Measurements from ENCODE around the gene CFAP74. TPM values are rescaled to one million over a fixed set of nuclear protein-coding genes. Genes with fewer than 3 reads are reported as not detected.

Gene CFAP74
- total and polyA plus RNA-seq, 2 donors (not counting 3 experiments of a cell fraction or from before 2014, with no cell fraction given), result not detected

GRCh38 chr1:1907098-1907736 lies 96.4 kb downstream of the CFAP74 start:
- no peak overlapping the region for H3K4me3 ChIP-seq (replicated peaks in 1 of 3; ENCODE audit: insufficient read depth in 1 of 3, low read depth in 1 of 3, low read length in 3 of 3)
- H3K4me2 ChIP-seq (ENCODE audit: insufficient read depth, low read length), result no peak overlapping the region
- BruUV-seq (replicated peaks), result no TSS peak
- no peaks in the 10 kb centered on the region for H3K9me1 ChIP-seq (replicated peaks; ENCODE audit: control insufficient read depth, extremely low read depth, insufficient read depth, low read length)
- no peaks in the 10 kb centered on the region for H3K9me3 ChIP-seq (replicated peaks; ENCODE audit: control insufficient read depth, insufficient read depth, low read length)
- dilution Hi-C loops (cut with MboI; ENCODE audit: extremely low pct_ligation_motif_present, low sequenced_read_pairs), result no loop called here
- H3K36me3 ChIP-seq (ENCODE audit: control insufficient read depth in 2 of 2, extremely low read depth in 1 of 2, insufficient read depth in 2 of 2, low read length in 2 of 2), result no peaks in the 10 kb centered on the region
- ChIA-PET CTCF (interaction anchor here (2.0 to 2.4 kb wide), 3 partner anchors 11 to 98 kb away, joined by 7 to 26 read pairs (median 15); no protein-coding TSS in a partner anchor), POLR2A (no interaction called here)
- no peak for TF ChIP-seq CTCF (IDR thresholded peaks at IDR 0.05; ENCODE audit: extremely low read depth in 1 of 2, insufficient read depth in 1 of 2, low read depth in 1 of 2, low read length in 2 of 2)
- TF ChIP-seq POLR2A (IDR thresholded peaks at IDR 0.05; ENCODE audit: low read depth, low read length), result no peak
- no peak for TF ChIP-seq FOS (IDR thresholded peaks at IDR 0.05; ENCODE audit: borderline replicate concordance, insufficient read depth, low read length)
- TF ChIP-seq POLR2AphosphoS5 (IDR thresholded peaks at IDR 0.05; ENCODE audit: insufficient read depth, low read depth, low read length), result no peak
- TF ChIP-seq EZH2 (IDR thresholded peaks at IDR 0.05; ENCODE audit: borderline replicate concordance, low read depth, low read length, severe bottlenecking), result no peak
- TF ChIP-seq, protein P1, sequence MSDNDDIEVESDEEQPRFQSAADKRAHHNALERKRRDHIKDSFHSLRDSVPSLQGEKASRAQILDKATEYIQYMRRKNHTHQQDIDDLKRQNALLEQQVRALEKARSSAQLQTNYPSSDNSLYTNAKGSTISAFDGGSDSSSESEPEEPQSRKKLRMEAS (IDR thresholded peaks at IDR 0.05; ENCODE audit: insufficient read depth, insufficient read length), result no peak
- TF ChIP-seq JUN (IDR thresholded peaks at IDR 0.05; ENCODE audit: borderline replicate concordance, insufficient read depth, insufficient read length, low read depth), result no peak
- TF ChIP-seq GATA2 (IDR thresholded peaks at IDR 0.05; ENCODE audit: insufficient read depth, insufficient read length, low read depth, low read length), result no peak
- no peak for TF ChIP-seq MYC (IDR thresholded peaks at IDR 0.05; ENCODE audit: low read depth, low read length)
- DNase-seq (ENCODE audit: low read depth, low spot score) (no peak), FAIRE-seq (no peak)
- intact Hi-C loops (cut with micrococcal nuclease), result loop anchor here (2.0 to 5.0 kb wide), 2 partner anchors 60 to 80 kb away; no protein-coding TSS in a partner anchor
- H3K4me1 ChIP-seq (ENCODE audit: control insufficient read depth, extremely low read depth, insufficient read depth, low read length), result peaks cover 11% of the 10 kb centered on the region
- H4K20me1 ChIP-seq (replicated peaks; ENCODE audit: control insufficient read depth, extremely low read depth, insufficient read depth, low read length), result no peaks in the 10 kb centered on the region
- peaks cover 3% of the 10 kb centered on the region for H3K79me2 ChIP-seq (ENCODE audit: control insufficient read depth, insufficient read depth, low read length)
- H3K9ac ChIP-seq (replicated peaks; ENCODE audit: extremely low read depth, insufficient read depth, low read length), result no peak overlapping the region
- no peak overlapping the region for H2AFZ ChIP-seq (ENCODE audit: low read depth, low read length)
- H3K27ac ChIP-seq (ENCODE audit: insufficient read depth, low read depth, low read length), result no peak overlapping the region
- H3K27me3 ChIP-seq (ENCODE audit: control insufficient read depth in 2 of 2, insufficient read depth in 2 of 2, low read length in 2 of 2), result no peaks in the 10 kb centered on the region

Data from endothelial cell of umbilical vein (primary cell).